ENCODE data around the gene STOX2.

GRCh38 chr4:183872531-183872930 is 32.6 kb upstream of the STOX2 start:
- TF ChIP-seq CTCF (IDR thresholded peaks at IDR 0.05; ENCODE audit: low read depth, low read length) (no peak), EZH2phosphoT487 (IDR thresholded peaks at IDR 0.05; ENCODE audit: low read depth) (no peak)

Data from OCI-LY3 (cell line).